ENCODE results near the gene MRPL48.
"Not testable (repeated sequence)": the region's sequence is repeated elsewhere in the genome, so short reads cannot be mapped to it uniquely, and the experiment has no call there.

The MRPL48 gene

DNA sequence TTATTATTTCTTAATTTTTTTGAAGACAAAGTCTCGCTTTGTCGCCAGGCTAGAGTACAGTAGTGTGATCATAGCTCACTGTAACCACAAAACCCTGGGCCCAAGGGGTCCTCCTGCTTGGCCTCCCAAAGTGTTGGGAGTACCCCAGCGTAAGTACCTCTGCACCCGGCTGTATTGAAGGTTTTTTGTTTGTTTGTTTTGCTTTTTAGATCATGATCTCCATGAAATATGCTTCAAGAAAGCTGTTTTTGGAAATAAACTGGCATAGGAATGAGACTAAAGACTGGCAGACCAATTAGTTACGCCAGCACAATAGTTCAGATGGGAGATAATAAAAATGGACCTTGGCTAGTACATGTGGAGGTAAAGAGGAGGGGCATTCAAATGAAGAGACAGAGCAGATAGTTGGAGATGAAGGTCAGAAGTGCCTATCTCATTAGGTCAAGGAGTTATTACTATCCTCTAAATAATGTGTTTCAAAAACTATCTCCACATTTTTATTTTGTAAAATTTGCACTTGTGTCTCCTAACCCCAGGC lies 4.1 kb upstream of the MRPL48 start:
- H4K20me1 ChIP-seq (ENCODE audit: insufficient read depth, low read length), result no peaks in the 10 kb centered on the region
- no peak overlapping the region for H3K4me3 ChIP-seq (ENCODE audit: low read length)
- no peak overlapping the region for H3K9ac ChIP-seq (ENCODE audit: low read length)
- no peaks in the 10 kb centered on the region for H3K27me3 ChIP-seq (ENCODE audit: low read depth, low read length)
- peaks cover 6% of the 10 kb centered on the region for H3K79me2 ChIP-seq (ENCODE audit: low read length)
- no peak overlapping the region for H3K27ac ChIP-seq (ENCODE audit: low read length)
- no peaks in the 10 kb centered on the region for H3K36me3 ChIP-seq (replicated peaks; ENCODE audit: low read depth, low read length)
- H3K4me1 ChIP-seq (ENCODE audit: low read length), result peaks cover 17% of the 10 kb centered on the region
- no peak overlapping the region for H3K4me2 ChIP-seq (ENCODE audit: low read length)
- no peak overlapping the region for H2AFZ ChIP-seq (ENCODE audit: low read depth, low read length)
- TF ChIP-seq EZH2phosphoT487 (IDR thresholded peaks at IDR 0.05; ENCODE audit: low read depth), result no peak
- TF ChIP-seq, protein P1, sequence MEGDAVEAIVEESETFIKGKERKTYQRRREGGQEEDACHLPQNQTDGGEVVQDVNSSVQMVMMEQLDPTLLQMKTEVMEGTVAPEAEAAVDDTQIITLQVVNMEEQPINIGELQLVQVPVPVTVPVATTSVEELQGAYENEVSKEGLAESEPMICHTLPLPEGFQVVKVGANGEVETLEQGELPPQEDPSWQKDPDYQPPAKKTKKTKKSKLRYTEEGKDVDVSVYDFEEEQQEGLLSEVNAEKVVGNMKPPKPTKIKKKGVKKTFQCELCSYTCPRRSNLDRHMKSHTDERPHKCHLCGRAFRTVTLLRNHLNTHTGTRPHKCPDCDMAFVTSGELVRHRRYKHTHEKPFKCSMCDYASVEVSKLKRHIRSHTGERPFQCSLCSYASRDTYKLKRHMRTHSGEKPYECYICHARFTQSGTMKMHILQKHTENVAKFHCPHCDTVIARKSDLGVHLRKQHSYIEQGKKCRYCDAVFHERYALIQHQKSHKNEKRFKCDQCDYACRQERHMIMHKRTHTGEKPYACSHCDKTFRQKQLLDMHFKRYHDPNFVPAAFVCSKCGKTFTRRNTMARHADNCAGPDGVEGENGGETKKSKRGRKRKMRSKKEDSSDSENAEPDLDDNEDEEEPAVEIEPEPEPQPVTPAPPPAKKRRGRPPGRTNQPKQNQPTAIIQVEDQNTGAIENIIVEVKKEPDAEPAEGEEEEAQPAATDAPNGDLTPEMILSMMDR (IDR thresholded peaks at IDR 0.05; ENCODE audit: low read depth, low read length), result no peak
- H3K9me3 ChIP-seq (ENCODE audit: insufficient read depth, low read length), result no peaks in the 10 kb centered on the region

DNA sequence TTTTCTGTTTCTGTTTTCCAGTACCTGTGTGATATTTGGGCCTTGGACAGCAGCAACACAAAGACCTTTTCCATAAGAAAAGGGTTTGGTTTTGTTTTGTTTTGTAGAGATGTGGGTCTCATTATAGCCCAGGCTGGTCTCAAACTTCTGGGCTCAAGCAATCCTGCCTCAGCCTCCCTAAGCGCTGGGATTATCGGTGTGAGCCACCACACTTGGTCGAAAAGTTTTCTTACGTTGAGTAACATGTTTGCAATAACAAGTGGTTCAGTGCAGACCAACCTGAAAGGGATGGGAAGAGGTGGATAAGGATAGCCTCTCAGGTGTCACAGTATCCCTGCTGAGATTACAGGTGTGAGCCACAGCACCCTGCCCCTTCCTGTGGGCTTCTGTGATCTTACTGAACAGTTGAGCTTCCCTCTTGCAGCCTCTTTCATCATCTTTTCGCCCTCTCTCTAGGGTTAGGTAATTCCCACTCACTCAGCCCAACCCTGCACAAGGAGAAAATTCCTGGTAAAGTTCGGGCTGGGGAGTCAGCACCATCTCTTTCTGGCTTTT lies 3.5 kb upstream of the MRPL48 start:
- H3K36me3 ChIP-seq (replicated peaks; ENCODE audit: low read depth, low read length), result no peaks in the 10 kb centered on the region
- peaks cover 12% of the 10 kb centered on the region for H3K79me2 ChIP-seq (ENCODE audit: low read length)
- H4K20me1 ChIP-seq (ENCODE audit: insufficient read depth, low read length), result no peaks in the 10 kb centered on the region
- no peak overlapping the region for H3K9ac ChIP-seq (ENCODE audit: low read length)
- no peaks in the 10 kb centered on the region for H3K9me3 ChIP-seq (ENCODE audit: insufficient read depth, low read length)
- TF ChIP-seq, protein P1 (IDR thresholded peaks at IDR 0.05; ENCODE audit: low read depth, low read length), result no peak
- TF ChIP-seq EZH2phosphoT487 (IDR thresholded peaks at IDR 0.05; ENCODE audit: low read depth), result no peak
- H3K4me2 ChIP-seq (ENCODE audit: low read length), result no peak overlapping the region
- no peaks in the 10 kb centered on the region for H3K27me3 ChIP-seq (ENCODE audit: low read depth, low read length)
- no peak overlapping the region for H3K27ac ChIP-seq (ENCODE audit: low read length)
- H3K4me3 ChIP-seq (ENCODE audit: low read length), result no peak overlapping the region
- H3K4me1 ChIP-seq (ENCODE audit: low read length), result peaks cover 18% of the 10 kb centered on the region
- no peak overlapping the region for H2AFZ ChIP-seq (ENCODE audit: low read depth, low read length)

DNA sequence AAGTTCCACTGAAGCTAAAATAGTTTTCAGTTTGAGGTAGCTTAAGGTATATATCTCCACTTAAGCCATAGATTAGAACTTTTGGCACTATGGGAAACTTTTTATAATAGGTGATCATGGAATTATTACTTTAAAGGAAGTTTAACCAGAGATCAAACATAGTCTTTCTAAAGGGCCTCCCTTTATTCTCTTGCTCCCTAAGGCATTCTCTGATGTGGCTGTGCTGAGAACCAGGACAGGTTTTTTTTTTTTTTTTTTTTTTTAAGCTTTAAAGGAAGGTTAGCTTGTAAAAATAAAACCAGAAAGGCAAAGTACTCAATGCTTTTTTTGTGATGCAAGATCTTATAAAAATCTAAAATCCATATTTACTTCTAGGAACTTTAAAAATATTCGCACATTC lies 2.9 kb upstream of the MRPL48 start:
- Histone ChIP-seq H3K4me1 (ENCODE audit: low read length) (peaks cover 20% of the 10 kb centered on the region), H3K9me3 (ENCODE audit: insufficient read depth, low read length) (no peaks in the 10 kb centered on the region), H3K4me3 (ENCODE audit: low read length) (no peak overlapping the region), H3K27ac (ENCODE audit: low read length) (no peak overlapping the region), H3K4me2 (ENCODE audit: low read length) (no peak overlapping the region), H4K20me1 (ENCODE audit: insufficient read depth, low read length) (no peaks in the 10 kb centered on the region), H3K9ac (ENCODE audit: low read length) (no peak overlapping the region), H3K36me3 (replicated peaks; ENCODE audit: low read depth, low read length) (no peaks in the 10 kb centered on the region), H3K79me2 (ENCODE audit: low read length) (peaks cover 17% of the 10 kb centered on the region), H2AFZ (ENCODE audit: low read depth, low read length) (no peak overlapping the region), H3K27me3 (ENCODE audit: low read depth, low read length) (no peaks in the 10 kb centered on the region)
- no peak for TF ChIP-seq EZH2phosphoT487 (IDR thresholded peaks at IDR 0.05; ENCODE audit: low read depth)
- TF ChIP-seq, protein P1 (IDR thresholded peaks at IDR 0.05; ENCODE audit: low read depth, low read length), result no peak

DNA sequence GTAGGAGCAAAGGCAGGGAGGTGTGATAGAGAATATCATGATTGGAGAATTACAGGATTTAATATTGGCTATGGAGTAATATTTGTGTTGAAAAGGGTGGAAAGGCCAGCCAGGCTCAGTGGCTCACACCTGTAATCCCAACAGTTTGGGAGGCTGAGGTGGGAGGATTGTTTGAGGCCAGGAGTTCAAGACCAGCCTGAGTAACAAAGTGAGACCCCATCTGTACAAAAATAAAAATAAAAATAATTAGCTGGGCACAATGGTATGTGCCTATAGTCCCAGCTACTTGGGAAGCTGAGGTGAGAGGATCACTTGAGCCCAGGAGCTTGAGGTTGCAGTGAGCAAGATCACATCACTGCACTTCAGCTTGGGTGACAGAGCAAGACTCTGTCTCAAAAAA lies 2.2 kb upstream of the MRPL48 start:
- not testable (repeated sequence) for H3K9me3 ChIP-seq (ENCODE audit: insufficient read depth, low read length); H3K9ac ChIP-seq (ENCODE audit: low read length); H4K20me1 ChIP-seq (ENCODE audit: insufficient read depth, low read length); H3K4me3 ChIP-seq (ENCODE audit: low read length); H3K4me2 ChIP-seq (ENCODE audit: low read length); H2AFZ ChIP-seq (ENCODE audit: low read depth, low read length); H3K36me3 ChIP-seq (replicated peaks; ENCODE audit: low read depth, low read length); H3K27me3 ChIP-seq (ENCODE audit: low read depth, low read length); H3K27ac ChIP-seq (ENCODE audit: low read length)
- Histone ChIP-seq H3K4me1 (ENCODE audit: low read length) (peaks cover 16% of the 10 kb centered on the region), H3K79me2 (ENCODE audit: low read length) (peaks cover 19% of the 10 kb centered on the region)

Measured in OCI-LY3 (cell line).